ENCODE measurements around the gene ZNF839. TPM values are rescaled to one million over a fixed set of nuclear protein-coding genes. Genes with fewer than 3 reads are reported as not detected.

The ZNF839 gene
- total and polyA plus RNA-seq, 2 of the 4 experiments (the other 2 are of a cell fraction), result 5.7 to 10.7 TPM

GRCh38 chr14:102303664-102304063 lies 15.9 kb upstream of the ZNF839 start:
- Histone ChIP-seq H3K9me1 (ENCODE audit: insufficient read depth, low read length) (no peaks in the 10 kb centered on the region), H3K18ac (ENCODE audit: low read depth, low read length) (no peak overlapping the region; the same call in 1 of the 2 replicates), H3K56ac (ENCODE audit: extremely low read depth, insufficient read depth, low read length) (no peak overlapping the region), H3K4ac (ENCODE audit: low read depth, low read length) (no peak overlapping the region), H3K14ac (replicated peaks; ENCODE audit: low read depth, low read length) (no peak overlapping the region), H2AK9ac (replicated peaks; ENCODE audit: low read depth, low read length, poor library complexity) (no peak overlapping the region), H3K4me1 (ENCODE audit: control insufficient read depth, insufficient read depth, low read length) (no peaks in the 10 kb centered on the region), H3K27me3 (ENCODE audit: control insufficient read depth, insufficient read depth, low read length) (no peaks in the 10 kb centered on the region), H2BK15ac (ENCODE audit: low read depth, low read length) (no peak overlapping the region), H3K4me2 (ENCODE audit: low read depth, low read length) (peak overlapping the region; percentile 64; the same call in 1 of the 2 replicates), H2BK120ac (ENCODE audit: low read depth, low read length) (no peak overlapping the region), H4K8ac (ENCODE audit: low read depth in 2 of 2, low read length in 2 of 2) (peak overlapping the region in 1 of 2 experiments; percentile 29; a peak in 1 of 4 replicates), H2AFZ (replicated peaks; ENCODE audit: low read length, poor library complexity) (no peak overlapping the region), H3K9me3 (ENCODE audit: control insufficient read depth, insufficient read depth, low read length) (no peaks in the 10 kb centered on the region), H2BK20ac (ENCODE audit: low read depth, low read length) (no peak overlapping the region), H3K79me1 (ENCODE audit: low read depth in 1 of 2, low read length in 2 of 2) (peaks cover 3 to 4% of the 10 kb centered on the region in 2 experiments; a peak in 1 of 4 replicates), H2BK5ac (ENCODE audit: low read depth, low read length, poor library complexity, severe bottlenecking) (peak overlapping the region; percentile 25), H4K5ac (ENCODE audit: low read depth, low read length) (no peak overlapping the region), H3K9ac (ENCODE audit: low read depth, low read length) (no peak overlapping the region), H3K23ac (ENCODE audit: low read depth, low read length) (no peak overlapping the region), H3K4me3 (ENCODE audit: insufficient read depth, low read depth, low read length) (no peak overlapping the region), H3K27ac (ENCODE audit: insufficient read depth, low read length) (no peak overlapping the region), H4K91ac (ENCODE audit: insufficient read depth, low read depth, low read length) (no peak overlapping the region), H3K36me3 (ENCODE audit: control insufficient read depth, insufficient read depth, low read length) (no peaks in the 10 kb centered on the region), H4K20me1 (ENCODE audit: insufficient read depth, low read length) (no peaks in the 10 kb centered on the region), H2AK5ac (ENCODE audit: low read depth, low read length) (no peak overlapping the region)
- no TSS peak for BruUV-seq (replicated peaks)
- DNase-seq (no peak), ATAC-seq (ENCODE audit: low read depth) (no peak)
- intact Hi-C loops (cut with micrococcal nuclease) (loop anchor here (2.0 kb wide), 1 partner anchor 69 kb away; no protein-coding TSS in a partner anchor), dilution Hi-C loops (cut with HindIII; ENCODE audit: low sequenced_read_pairs, unreplicated experiment) (no loop called here), in situ Hi-C loops (cut with MboI; ENCODE audit: low sequenced_read_pairs) (loop anchor here (25.0 kb wide), 3 partner anchors 216 to 541 kb away; partner anchors contain the start of genes DYNC1H1, HSP90AA1 and PPP2R5C)
- TF ChIP-seq RCOR1 (IDR thresholded peaks at IDR 0.05; ENCODE audit: insufficient replicate concordance, low read length) (no peak), RFX5 (IDR thresholded peaks at IDR 0.05; ENCODE audit: low read depth, low read length) (no peak), FOS (IDR thresholded peaks at IDR 0.05; ENCODE audit: low read depth, low read length) (no peak), CEBPB (IDR thresholded peaks at IDR 0.05; ENCODE audit: low read depth, low read length) (no peak), MAZ (IDR thresholded peaks at IDR 0.05; ENCODE audit: borderline replicate concordance, low read depth, low read length) (no peak), POLR2A (IDR thresholded peaks at IDR 0.05; ENCODE audit: low read depth, low read length) (no peak), NFE2L2 (IDR thresholded peaks at IDR 0.05; ENCODE audit: low read depth, low read length) (no peak), CHD1 (IDR thresholded peaks at IDR 0.05; ENCODE audit: low read depth, low read length) (no peak), CTCF (conservative IDR thresholded peaks at IDR 0.05; ENCODE audit: low read depth, low read length) (no peak), RAD21 (IDR thresholded peaks at IDR 0.05; ENCODE audit: low read length) (no peak), MXI1 (IDR thresholded peaks at IDR 0.05; ENCODE audit: borderline replicate concordance, low read depth, low read length) (no peak), SMC3 (IDR thresholded peaks at IDR 0.05; ENCODE audit: low read depth, low read length) (no peak), ELK1 (IDR thresholded peaks at IDR 0.05; ENCODE audit: borderline replicate concordance, low read depth, low read length) (no peak), USF2 (IDR thresholded peaks at IDR 0.05; ENCODE audit: low read depth, low read length) (no peak), MAFK (IDR thresholded peaks at IDR 0.05; ENCODE audit: low read depth, low read length) (no peak), BHLHE40 (IDR thresholded peaks at IDR 0.05; ENCODE audit: low read depth, low read length) (no peak)
- POLR2A ChIA-PET (ENCODE audit: unreplicated experiment), result no interaction called here
- CTCF ChIA-PET, result interaction anchor here (1.5 kb wide), 1 partner anchor 10 kb away, joined by 5 read pairs; no protein-coding TSS in a partner anchor
- WGBS, 2 experiments (ENCODE audit: extremely low coverage in 2 of 2, insufficient read length in 1 of 2), result no CpG with 5 or more reads among the region's 3 CpGs

All from IMR-90 (cell line).